GM18909 (cell line): ENCODE measurements around the gene C16orf74.

ENCODE experiments used
- ATAC-seq: cut with Tn5 transposase; IDR thresholded peaks from one replicate; pipeline ENCODE4 v1.9.1; 2021; ENCODE audit warnings: mild to moderate bottlenecking; ENCODE audit not compliant: unreplicated experiment, poor library complexity

The C16orf74 gene

GRCh38 chr16:85750827-85751697 lies at the start of gene C16orf74:
TSS of gene C16orf74 (minus strand) at chr16:85751096. CDS start at chr16:85735217, 15,879 bp downstream.
- no peak for ATAC-seq

GRCh38 chr16:85800321-85800669 lies 49.4 kb upstream of the C16orf74 start:
- peak; percentile 7 for ATAC-seq

- peak; percentile 85 for ATAC-seq
Measured at GRCh38 chr16:85799497-85800320, 48.8 kb upstream of the C16orf74 start, which contains the start of the genes COX4I1 and EMC8. TSS of gene COX4I1 (plus strand) at chr16:85799695. CDS start at chr16:85801206, 1,511 bp downstream. TSS of gene EMC8 (minus strand) at chr16:85799544. CDS start at chr16:85799295, 249 bp downstream.

- peak; percentile 24 for ATAC-seq
Measured at GRCh38 chr16:85798901-85799496, 48.1 kb upstream of the C16orf74 start.

- no peak for ATAC-seq
Measured at GRCh38 chr16:85798283-85798776, 47.4 kb upstream of the C16orf74 start.

- no peak for ATAC-seq
Measured at GRCh38 chr16:85796599-85796998, 45.7 kb upstream of the C16orf74 start.

GRCh38 chr16:85796152-85796551 lies 45.3 kb upstream of the C16orf74 start:
- no peak for ATAC-seq

- ATAC-seq = no peak
Measured at GRCh38 chr16:85794696-85795095, 43.8 kb upstream of the C16orf74 start.

GRCh38 chr16:85793662-85794298 lies 42.9 kb upstream of the C16orf74 start:
- no peak for ATAC-seq

- no peak for ATAC-seq
Measured at GRCh38 chr16:85789773-85790172, 38.9 kb upstream of the C16orf74 start.

GRCh38 chr16:85788819-85789218 lies 37.9 kb upstream of the C16orf74 start:
- ATAC-seq = no peak

GRCh38 chr16:85785927-85786326 lies 35.0 kb upstream of the C16orf74 start:
- no peak for ATAC-seq

GRCh38 chr16:85784813-85785212 lies 33.9 kb upstream of the C16orf74 start:
- no peak for ATAC-seq

GRCh38 chr16:85783441-85783840 lies 32.5 kb upstream of the C16orf74 start:
- no peak for ATAC-seq

GRCh38 chr16:85782451-85782850 lies 31.6 kb upstream of the C16orf74 start:
- ATAC-seq = no peak

- no peak for ATAC-seq
Measured at GRCh38 chr16:85781695-85782370, 30.9 kb upstream of the C16orf74 start.

GRCh38 chr16:85781156-85781555 lies 30.3 kb upstream of the C16orf74 start:
- ATAC-seq = no peak

GRCh38 chr16:85780281-85780680 lies 29.4 kb upstream of the C16orf74 start:
- ATAC-seq = no peak

GRCh38 chr16:85778873-85779272 lies 28.0 kb upstream of the C16orf74 start:
- ATAC-seq = no peak
